ENCODE results near the gene LHCGR. TPM values are rescaled to one million over a fixed set of nuclear protein-coding genes. Genes with fewer than 3 reads are reported as not detected.
"Not testable (repeated sequence)": the region's sequence is repeated elsewhere in the genome, so short reads cannot be mapped to it uniquely, and the experiment has no call there.

LHCGR gene
- total RNA-seq, 1 donor from 2014 or later: 0.10 TPM

- DNase-seq (no peak), ATAC-seq (no peak)
- intact Hi-C loops (cut with micrococcal nuclease): no loop called here
These were observed 6.0 kb downstream of the LHCGR start for GRCh38 chr2:48749291-48750127.

DNA sequence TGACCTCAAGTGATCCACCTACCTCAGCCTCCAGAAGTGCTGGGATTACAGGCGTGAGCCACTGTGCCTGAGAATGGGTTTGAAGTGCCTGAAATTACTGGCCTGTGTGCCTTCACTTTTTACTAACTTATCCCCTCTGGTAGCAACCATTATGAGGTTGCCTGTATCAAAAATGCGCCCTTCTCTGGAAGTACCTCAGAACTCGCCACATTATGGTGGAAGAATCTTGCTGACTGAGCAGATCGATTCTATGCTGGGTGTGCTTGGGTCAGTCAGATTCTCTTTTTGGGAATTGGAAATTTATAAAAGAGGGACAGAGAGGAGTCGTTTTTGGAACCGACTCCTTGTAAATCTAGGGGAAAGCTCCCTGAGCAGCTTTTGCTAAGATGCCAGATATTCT, 8.2 kb downstream of the LHCGR start:
- DNase-seq (no peak), ATAC-seq (no peak)
- intact Hi-C loops (cut with micrococcal nuclease): no loop called here

GRCh38 chr2:48739236-48739635, 16.3 kb downstream of the LHCGR start:
- DNase-seq; ATAC-seq; intact Hi-C loops (cut with micrococcal nuclease): not testable (repeated sequence)

GRCh38 chr2:48738806-48739205, 16.7 kb downstream of the LHCGR start:
- intact Hi-C loops (cut with micrococcal nuclease): no loop called here
- DNase-seq: no peak
- ATAC-seq: no peak

DNA sequence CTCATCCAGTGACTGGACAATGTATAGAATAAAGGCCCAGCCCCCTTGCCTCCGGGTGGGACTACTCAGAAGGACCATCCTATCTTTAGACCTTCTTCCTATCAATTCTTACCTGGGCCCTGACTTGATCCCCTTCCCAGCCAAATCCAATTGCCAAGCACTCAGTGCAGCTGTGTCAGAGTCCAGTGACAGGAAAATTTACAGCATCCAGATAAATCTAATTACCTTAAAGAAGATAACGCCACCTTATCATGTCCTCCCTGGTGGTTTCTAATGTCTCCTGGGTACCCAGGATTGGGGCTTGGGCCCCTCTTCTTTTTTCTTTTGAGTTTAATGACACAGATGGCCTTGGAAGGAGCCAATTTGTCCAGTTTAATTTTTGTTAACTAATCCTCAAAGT, 19.3 kb downstream of the LHCGR start:
- intact Hi-C loops (cut with micrococcal nuclease): no loop called here
- no peak for DNase-seq
- no peak for ATAC-seq

DNA sequence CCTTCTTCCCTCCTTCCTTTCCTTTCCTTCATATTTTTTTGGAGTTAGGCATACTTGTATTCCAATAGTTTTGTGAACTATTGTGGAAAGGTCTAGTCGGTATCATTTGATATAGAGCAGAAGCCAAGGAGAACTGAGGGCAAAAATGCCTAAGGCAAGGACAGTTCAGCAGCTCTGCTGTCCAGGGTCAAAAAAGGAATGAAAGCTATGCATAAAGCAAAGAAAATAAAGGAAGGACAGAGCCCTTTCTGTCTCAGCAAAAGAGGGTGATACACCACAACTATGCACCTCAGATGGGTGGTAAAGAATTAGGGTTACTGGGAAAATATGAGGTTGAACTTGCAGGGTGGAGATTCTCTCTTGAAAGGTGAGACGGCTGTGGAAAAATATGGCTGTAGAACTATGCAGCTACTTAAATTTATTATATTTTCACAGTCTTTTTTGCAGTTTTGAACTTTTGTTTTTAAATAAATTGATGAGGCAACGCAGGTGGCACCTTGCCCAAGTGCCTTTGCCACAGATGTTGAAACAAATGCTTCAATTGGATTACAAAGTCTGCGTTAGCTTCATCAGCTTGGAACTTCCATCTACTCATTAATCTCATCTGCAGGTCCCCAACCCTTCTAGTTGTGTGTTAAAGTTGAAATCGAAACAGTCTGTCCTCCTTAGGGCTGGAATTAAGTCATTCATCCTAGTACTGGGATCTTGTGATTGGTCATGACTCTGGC, 20.8 kb downstream of the LHCGR start:
- no peak for ATAC-seq
- DNase-seq: no peak
- intact Hi-C loops (cut with micrococcal nuclease): no loop called here

DNA sequence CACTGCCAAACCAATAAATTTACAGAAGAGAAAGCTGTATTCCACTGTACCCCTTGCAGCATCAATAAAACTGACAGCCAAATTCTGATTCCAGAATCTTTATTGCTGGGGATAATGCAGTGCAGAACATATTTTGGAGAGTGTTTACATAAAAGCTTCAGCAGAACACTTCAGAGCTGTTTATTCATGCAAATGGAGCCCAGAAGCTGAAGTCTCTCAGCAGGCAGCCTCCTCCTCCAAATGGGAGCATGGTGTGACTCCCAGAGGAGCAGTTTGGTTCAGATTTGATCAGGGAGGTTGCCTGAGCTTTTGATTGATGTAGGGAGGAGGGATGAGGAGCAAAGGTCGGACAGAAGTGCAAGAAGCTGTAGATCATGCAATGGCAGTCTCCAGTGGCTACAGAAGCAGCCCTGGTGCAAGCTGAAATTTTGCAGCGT, 22.4 kb downstream of the LHCGR start:
- intact Hi-C loops (cut with micrococcal nuclease): no loop called here
- ATAC-seq (no peak), DNase-seq (no peak)

DNA sequence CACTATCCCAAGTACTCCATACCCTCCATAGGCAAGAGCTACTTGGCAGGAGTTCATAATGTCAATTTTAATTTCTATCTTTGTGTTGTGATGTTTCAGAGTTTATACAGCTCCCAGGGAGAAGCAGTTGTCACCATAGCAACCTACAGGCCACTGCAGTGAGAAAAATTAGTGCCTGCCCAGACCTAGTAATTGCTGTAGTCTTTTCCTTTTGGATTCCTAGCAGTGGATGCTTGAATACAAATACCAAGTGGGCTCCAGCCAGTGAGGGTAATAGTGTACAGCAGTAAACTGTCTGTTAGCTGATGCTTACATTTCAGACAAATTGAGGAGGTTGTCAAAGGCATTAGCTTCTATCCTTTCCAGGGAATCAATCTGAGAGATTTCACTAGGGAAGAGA, 26.7 kb downstream of the LHCGR start:
- no peak for ATAC-seq
- DNase-seq: no peak
- intact Hi-C loops (cut with micrococcal nuclease): no loop called here

DNA sequence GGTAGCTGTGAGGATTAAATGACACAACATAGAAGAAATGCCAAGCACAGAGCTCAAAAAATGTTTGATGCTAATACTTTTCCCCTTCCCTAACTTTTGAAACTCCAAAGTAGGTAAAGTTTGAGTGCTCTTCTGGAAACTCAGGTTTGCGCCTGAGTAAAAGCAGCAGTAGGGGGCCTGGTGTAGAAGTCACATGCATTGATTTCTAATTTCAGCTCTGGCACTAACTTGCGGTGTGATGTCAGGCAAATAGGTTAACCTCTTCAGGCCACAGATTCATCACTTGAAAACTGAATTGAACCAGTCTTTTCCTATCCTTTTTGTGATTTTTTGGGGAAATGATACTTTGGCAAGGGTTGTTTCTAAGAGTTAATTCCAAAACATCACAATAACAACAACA, 27.2 kb downstream of the LHCGR start:
- intact Hi-C loops (cut with micrococcal nuclease): no loop called here
- DNase-seq (no peak), ATAC-seq (peak; percentile 83)

- intact Hi-C loops (cut with micrococcal nuclease): no loop called here
- ATAC-seq (no peak), DNase-seq (no peak)
These were observed 28.0 kb downstream of the LHCGR start for GRCh38 chr2:48727560-48727959.

DNA sequence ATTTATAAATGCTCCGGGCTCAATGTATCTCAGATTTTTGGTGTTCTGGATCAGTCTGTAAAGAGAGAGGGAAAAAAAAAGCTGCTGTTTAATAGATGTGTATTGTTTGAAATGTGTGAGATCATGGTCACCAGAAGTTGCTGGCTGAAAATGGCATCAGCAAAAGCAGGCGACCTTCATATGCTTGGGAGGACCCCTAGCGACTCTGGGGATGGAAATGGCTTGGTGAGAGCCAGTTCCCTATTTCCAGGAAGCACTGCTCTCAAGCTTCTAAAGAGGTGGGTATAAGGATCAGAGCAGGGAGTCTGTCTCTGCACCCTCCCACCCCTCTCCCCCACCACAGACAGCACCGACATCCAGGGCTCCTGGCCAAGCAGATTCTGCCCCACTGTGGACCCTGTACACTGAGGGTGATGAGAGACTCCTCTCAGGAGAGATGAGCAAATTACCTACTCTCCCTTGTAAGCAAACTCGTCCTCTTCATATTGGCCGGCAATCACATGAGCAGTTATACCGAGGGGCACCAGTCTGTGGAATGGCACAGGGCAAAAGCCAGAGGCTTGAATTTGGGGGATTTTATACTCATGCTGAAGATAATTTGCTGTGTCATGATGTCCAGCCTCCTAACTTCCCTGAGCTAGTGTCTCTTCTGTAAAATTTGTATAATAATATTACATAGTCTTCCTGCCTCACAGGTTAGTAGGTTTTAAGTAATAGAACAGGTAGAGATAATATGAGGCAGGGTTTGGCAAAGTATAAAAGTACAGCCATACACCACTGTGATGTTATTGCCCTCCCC, 29.6 kb downstream of the LHCGR start:
- intact Hi-C loops (cut with micrococcal nuclease): no loop called here
- no peak for ATAC-seq
- DNase-seq: no peak

- intact Hi-C loops (cut with micrococcal nuclease): no loop called here
- no peak for DNase-seq
- peak; percentile 68 for ATAC-seq
These were observed 31.2 kb downstream of the LHCGR start for GRCh38 chr2:48724278-48724677.

DNA sequence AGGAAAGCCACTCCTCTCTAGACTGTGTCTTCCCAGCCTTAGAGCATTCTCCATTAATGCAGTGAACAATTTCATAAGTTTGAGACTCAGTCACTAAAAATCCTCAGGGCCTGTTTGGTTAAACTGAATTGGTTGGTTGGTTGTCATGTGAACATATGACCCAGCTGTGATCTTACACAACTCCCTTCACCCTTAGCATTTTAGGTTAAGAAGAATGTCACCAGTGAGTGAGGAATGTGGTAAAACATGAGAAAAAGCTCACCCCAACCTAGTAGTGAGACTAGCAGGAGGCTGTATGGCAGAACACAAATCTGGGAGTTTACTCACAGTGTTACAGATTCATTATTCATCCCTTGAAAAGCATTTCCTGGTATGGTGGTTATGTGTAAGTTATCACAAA, 32.4 kb downstream of the LHCGR start:
- DNase-seq: no peak
- intact Hi-C loops (cut with micrococcal nuclease): no loop called here
- ATAC-seq: no peak

DNA sequence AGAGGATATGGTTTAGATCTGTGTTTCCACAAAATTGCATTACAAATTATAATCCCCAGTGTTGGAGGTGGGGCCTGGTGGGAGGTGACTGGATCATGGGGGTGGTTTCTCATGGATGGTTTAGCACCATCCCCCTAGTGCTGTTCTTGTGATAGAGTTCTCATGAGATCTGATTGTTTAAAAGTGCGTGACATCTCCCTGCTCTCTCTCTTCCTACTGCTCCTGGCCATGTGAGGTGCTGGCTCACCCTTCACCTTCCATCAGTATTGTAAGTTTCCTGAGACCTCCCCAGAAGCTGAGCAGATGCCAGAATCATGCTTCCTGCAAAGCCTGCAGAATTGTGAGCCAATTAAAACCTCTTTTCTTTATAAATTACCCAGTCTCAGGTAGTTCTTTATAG, 33.1 kb downstream of the LHCGR start:
- intact Hi-C loops (cut with micrococcal nuclease): no loop called here
- ATAC-seq: no peak
- no peak for DNase-seq

DNA sequence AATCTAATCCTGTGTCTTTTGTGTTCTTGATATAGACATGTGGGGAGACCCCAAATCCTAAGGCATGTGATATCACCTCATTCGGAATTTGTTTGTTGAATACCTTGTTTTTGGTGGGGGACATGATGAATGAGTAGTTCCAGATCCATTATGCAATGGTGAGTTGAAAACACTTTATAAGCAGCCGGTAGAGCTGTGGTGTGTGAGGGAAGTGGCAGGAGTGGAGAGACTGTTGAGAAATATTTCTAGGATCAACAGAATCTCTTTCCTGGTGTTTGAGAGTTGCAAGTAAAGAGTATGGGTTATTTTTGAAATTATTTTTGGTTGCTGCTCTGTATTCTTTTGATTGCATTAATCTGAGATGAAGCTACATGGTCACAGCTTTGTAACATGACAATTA, 34.4 kb downstream of the LHCGR start:
- ATAC-seq (no peak), DNase-seq (no peak)
- intact Hi-C loops (cut with micrococcal nuclease): no loop called here

DNA sequence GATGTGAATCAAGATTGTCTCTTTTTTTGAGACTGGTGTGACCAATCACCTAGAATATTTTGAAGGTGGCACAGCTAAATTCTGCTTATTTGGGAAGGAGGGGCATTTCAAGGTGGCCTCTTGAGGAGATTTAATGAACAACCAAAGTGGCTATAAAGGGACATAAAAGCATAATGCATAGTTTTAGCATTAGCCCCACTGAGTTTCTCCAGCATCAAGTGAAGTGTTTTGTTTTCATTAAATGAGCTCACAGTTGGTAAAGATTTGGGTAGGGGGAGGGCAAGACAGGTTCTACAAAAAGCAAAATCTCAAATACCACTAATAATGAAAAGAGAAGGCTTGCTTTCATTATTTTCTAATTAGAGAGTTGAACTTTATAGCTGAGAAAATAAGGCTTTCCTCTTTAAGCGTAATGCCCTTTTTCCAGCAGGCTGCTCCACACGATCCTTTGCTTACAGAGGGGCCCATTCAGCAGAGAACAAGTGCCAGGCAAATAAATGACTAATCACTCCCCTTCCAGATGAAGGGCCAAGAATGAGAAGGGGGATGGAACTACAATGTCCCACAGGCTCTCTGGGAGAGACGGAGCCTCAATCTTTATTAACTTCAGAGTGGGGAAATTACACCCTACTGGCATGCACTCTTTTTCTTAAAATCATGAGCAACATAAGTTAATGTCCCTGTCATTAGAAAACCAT, 35.9 kb downstream of the LHCGR start:
- DNase-seq (no peak), ATAC-seq (no peak)
- intact Hi-C loops (cut with micrococcal nuclease): no loop called here

- intact Hi-C loops (cut with micrococcal nuclease): no loop called here
- DNase-seq (no peak), ATAC-seq (no peak)
These were observed 37.7 kb downstream of the LHCGR start for GRCh38 chr2:48717846-48718245.

DNA sequence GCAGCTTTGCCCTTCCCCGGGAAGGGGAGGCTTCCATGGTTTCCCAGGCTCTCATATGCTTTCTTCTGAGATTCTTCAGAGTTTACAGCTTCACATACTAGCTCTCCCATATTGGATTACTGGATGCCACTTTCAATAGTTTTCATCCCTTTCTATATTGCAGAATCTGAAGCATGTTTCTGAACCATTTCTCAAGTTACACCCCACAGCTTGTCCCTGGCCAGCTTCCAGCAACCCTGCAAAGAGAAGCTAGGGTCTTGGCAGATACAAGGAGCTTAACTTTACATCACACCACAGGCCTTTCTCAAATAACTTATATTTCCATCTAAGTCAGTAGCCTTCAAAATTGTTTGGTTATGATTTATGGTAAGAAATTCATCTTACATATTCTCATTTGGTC, 39.6 kb downstream of the LHCGR start:
- DNase-seq (no peak), ATAC-seq (no peak)
- intact Hi-C loops (cut with micrococcal nuclease): no loop called here

All from left ventricle myocardium superior (tissue), 1 donor.